NCI-H1436 treated with DMSO at 0.1 percent for 48 hours (cell line): ENCODE data around the gene WNT7B.

Experiments
- DNase-seq: peaks from one replicate; lab custom pipeline; 2025; lab: John Stamatoyannopoulos, UW

The WNT7B gene

GRCh38 chr22:45971408-45972028, 5.4 kb downstream of the WNT7B start:
- DNase-seq = no peak

- DNase-seq = no peak
Observed at GRCh38 chr22:45970705-45971407, 6.1 kb downstream of the WNT7B start.

GRCh38 chr22:45969801-45970470, 7.0 kb downstream of the WNT7B start:
- no peak for DNase-seq

- no peak for DNase-seq
Observed at GRCh38 chr22:45969414-45969799, 7.6 kb downstream of the WNT7B start.

GRCh38 chr22:45968751-45969413, 8.1 kb downstream of the WNT7B start:
- no peak for DNase-seq

- DNase-seq = no peak
Observed at GRCh38 chr22:45968003-45968650, 8.8 kb downstream of the WNT7B start.

GRCh38 chr22:45966895-45967365, 10.0 kb downstream of the WNT7B start:
- DNase-seq = no peak

GRCh38 chr22:45966320-45966894, 10.6 kb downstream of the WNT7B start:
- no peak for DNase-seq

- no peak for DNase-seq
Observed at GRCh38 chr22:45965563-45965962, 11.4 kb downstream of the WNT7B start.

- DNase-seq = no peak
Observed at GRCh38 chr22:45964926-45965527, 11.9 kb downstream of the WNT7B start.

GRCh38 chr22:45964372-45964771, 12.6 kb downstream of the WNT7B start:
- no peak for DNase-seq

- DNase-seq = no peak
Observed at GRCh38 chr22:45963821-45964220, 13.1 kb downstream of the WNT7B start.

- DNase-seq = no peak
Observed at GRCh38 chr22:45962756-45963324, 14.1 kb downstream of the WNT7B start.

GRCh38 chr22:45962434-45962718, 14.6 kb downstream of the WNT7B start:
- no peak for DNase-seq

GRCh38 chr22:45961679-45962433, 15.1 kb downstream of the WNT7B start:
- no peak for DNase-seq

GRCh38 chr22:45960477-45961386, 16.2 kb downstream of the WNT7B start:
- DNase-seq = no peak

- DNase-seq = no peak
Observed at GRCh38 chr22:45959719-45960476, 17.1 kb downstream of the WNT7B start.

GRCh38 chr22:45958971-45959370, 18.0 kb downstream of the WNT7B start:
- DNase-seq = no peak

GRCh38 chr22:45957826-45958225, 19.1 kb downstream of the WNT7B start:
- DNase-seq = no peak
